Activated B cell treated with CpG ODN at 0.5 μM for 24 hours (primary cell): ENCODE data around the gene OR2G6. TPM values are rescaled to one million over a fixed set of nuclear protein-coding genes. Genes with fewer than 3 reads are reported as not detected.

Source experiments
- ATAC-seq: fragments of 200-7000 bp; cut with Tn5 transposase; one replicate; pipeline ENCODE4 v1.10.0; 2021; ENCODE audit warnings: low read depth, mild to moderate bottlenecking, moderate library complexity
- CTCF ChIA-PET: fragments of 350-600 bp; sonication (Branson Sonifier 250); formaldehyde crosslinking; loops from one replicate; lab custom pipeline; 2021; ENCODE audit warnings: antibody characterized with exemption; lab: Charles Lee
- POLR2A ChIA-PET: fragments of 350-600 bp; sonication (Branson Sonifier 250); formaldehyde crosslinking; loops from one replicate; lab custom pipeline; 2021; ENCODE audit warnings: antibody characterized with exemption; lab: Charles Lee
- DNase-seq: peaks from one replicate; pipeline ENCODE4 v3.0.0; 2022
- H3K27ac Mint-ChIP-seq: one replicate; pipeline ENCODE4 v1.8.0; 2020; ENCODE audit warnings: mixed read lengths
- H3K27me3 Mint-ChIP-seq: one replicate; pipeline ENCODE4 v1.8.0; 2021; ENCODE audit warnings: mixed read lengths
- H3K36me3 Mint-ChIP-seq: one replicate; pipeline ENCODE4 v1.8.0; 2021; ENCODE audit warnings: low read depth, mixed read lengths
- H3K4me1 Mint-ChIP-seq: one replicate; pipeline ENCODE4 v1.8.0; 2021; ENCODE audit warnings: mixed read lengths
- H3K4me3 Mint-ChIP-seq: one replicate; pipeline ENCODE4 v1.8.0; 2020; ENCODE audit warnings: mild to moderate bottlenecking, mixed read lengths
- H3K9me3 Mint-ChIP-seq: one replicate; pipeline ENCODE4 v1.8.0; 2020; ENCODE audit warnings: mixed read lengths
- CTCF ChIP-seq: fragments of 200-600 bp; IDR thresholded peaks from one replicate; pipeline ENCODE4 v1.8.0; 2022; ENCODE audit warnings: antibody characterized with exemption, mild to moderate bottlenecking
- intact Hi-C: fragments of 100-400 bp; cut with micrococcal nuclease; formaldehyde crosslinking; loops from one replicate; pipeline ENCODE4 v1.15.1; 2024
- total RNA-seq: library from RNA; stranded (reverse); gene quantifications from 2 replicates; pipeline ENCODE4 v1.2.3, GENCODE V29; 2022

The OR2G6 gene
- total RNA-seq, 1 donor from 2014 or later = 1.00 TPM

- Mint-ChIP-seq H3K27ac (no peak overlapping the region), H3K4me3 (no peak overlapping the region), H3K27me3 (no peaks in the 10 kb centered on the region), H3K36me3 (no peaks in the 10 kb centered on the region), H3K4me1 (no peaks in the 10 kb centered on the region), H3K9me3 (peaks cover 3% of the 10 kb centered on the region)
- ATAC-seq = no peak
- TF ChIP-seq CTCF = no peak
- DNase-seq = no peak
- intact Hi-C loops = no loop called here
- POLR2A ChIA-PET = no interaction called here
- CTCF ChIA-PET = no interaction called here
Measured at GRCh38 chr1:248576260-248576980, 68.5 kb downstream of the OR2G6 start.

Other genes with a start within 250 kb of the OR2G6 start
- not detected in 2 replicates for gene OR2T33, start 230.1 kb upstream of the OR2G6 start, total RNA-seq
- not detected in 2 replicates for gene OR2T12, start 204.6 kb upstream of the OR2G6 start, total RNA-seq
- gene OR2M7, start 183.5 kb upstream of the OR2G6 start, total RNA-seq = not detected in 2 replicates
- gene OR14C36, start 159.3 kb upstream of the OR2G6 start, total RNA-seq = not detected in 2 replicates
- not detected in 2 replicates for gene OR2T4, start 146.4 kb upstream of the OR2G6 start, total RNA-seq
- gene OR2T6, start 132.3 kb upstream of the OR2G6 start, total RNA-seq = not detected in 2 replicates
- not detected in 2 replicates for gene OR2T1, start 105.0 kb upstream of the OR2G6 start, total RNA-seq
- 3.2 and 4.1 TPM in 2 replicates for gene OR2T2, start 62.4 kb upstream of the OR2G6 start, total RNA-seq
- gene OR2T3, start 34.7 kb upstream of the OR2G6 start, total RNA-seq = 1.00 and 1.5 TPM in 2 replicates
- gene OR2T5, start 19.5 kb upstream of the OR2G6 start, total RNA-seq = not detected in 2 replicates
- 2.0 and 2.1 TPM in 2 replicates for gene OR2T29, start 54.7 kb downstream of the OR2G6 start, total RNA-seq
- 0.54 and 0.80 TPM in 2 replicates for gene OR2T34, start 66.7 kb downstream of the OR2G6 start, total RNA-seq
- 1.4 and 3.1 TPM in 2 replicates for gene OR2T10, start 89.6 kb downstream of the OR2G6 start, total RNA-seq
- 1.7 and 4.3 TPM in 2 replicates for gene OR2T11, start 127.0 kb downstream of the OR2G6 start, total RNA-seq
- gene OR2T35, start 137.2 kb downstream of the OR2G6 start, total RNA-seq = 0.29 and 1.6 TPM in 2 replicates
- 0.22 TPM in 1 of 2 replicates, not detected in the other for gene OR2T27, start 147.5 kb downstream of the OR2G6 start, total RNA-seq
- not detected in 2 replicates for gene OR14I1, start 194.7 kb downstream of the OR2G6 start, total RNA-seq
- gene LYPD8, start 247.7 kb downstream of the OR2G6 start, total RNA-seq = not detected in 2 replicates